SK-N-SH (cell line): ENCODE data around the gene CYYR1. TPM values are rescaled to one million over a fixed set of nuclear protein-coding genes. Genes with fewer than 3 reads are reported as not detected.

Experiments used
- CTCF ChIA-PET: fragments of 300-600, 350-600 bp; formaldehyde crosslinking; extraction: SDS; loops from one replicate; lab custom pipeline; 2021; lab: Yijun Ruan, JAX
- POLR2A ChIA-PET: fragments of 350-600 bp; sonication (Branson Sonifier 250); formaldehyde crosslinking; extraction: SDS; loops from one replicate; lab custom pipeline; 2020; ENCODE audit warnings: antibody characterized with exemption, inconsistent platforms; lab: Yijun Ruan, JAX
- DNase-seq: peaks from one replicate; pipeline ENCODE4 v3.0.0; 2012
- H2AFZ ChIP-seq: fragments of 200-600 bp; sonication (generic); 2 replicates; pipeline ENCODE4 v1.8.1; 2016; ENCODE audit warnings: antibody characterized with exemption, mild to moderate bottlenecking, low read depth
- H3F3A ChIP-seq: fragments of 200-600 bp; sonication (generic); replicated peaks from 2 replicates; pipeline ENCODE3; 2016; ENCODE audit warnings: antibody characterized with exemption, mild to moderate bottlenecking; ENCODE audit not compliant: insufficient read depth
- H3K27ac ChIP-seq, 2 experiments: fragments of 200-500 bp in 1 of 2; fragments of 200-600 bp in 1 of 2; sonication (Bioruptor generic) in 1 of 2; sonication (generic), shearing (Covaris generic) in 1 of 2; 2 replicates each; pipeline versions ENCODE4 v1.5.1 to v1.6.1; 2014 to 2016; ENCODE audit warnings: low read depth in 2 of 2, inconsistent platforms in 1 of 2, low read length in 1 of 2, mild to moderate bottlenecking in 1 of 2, mixed read lengths in 1 of 2
- H3K27me3 ChIP-seq: fragments of 200-600 bp; sonication (generic), shearing (Covaris generic); 2 replicates; pipeline ENCODE4 v1.6.1; 2016; ENCODE audit warnings: mixed run types; ENCODE audit not compliant: insufficient read depth
- H3K36me3 ChIP-seq, 2 experiments: fragments of 200-500 bp in 1 of 2; fragments of 200-600 bp in 1 of 2; sonication (Bioruptor generic) in 1 of 2; sonication (generic) in 1 of 2; replicated peaks in 1 of 2; 2 replicates each; pipeline versions ENCODE3 to v1.5.1; 2014 to 2016; ENCODE audit warnings: low read length in 1 of 2, mild to moderate bottlenecking in 1 of 2; ENCODE audit not compliant: insufficient read depth in 2 of 2, control insufficient read depth in 1 of 2
- H3K4me1 ChIP-seq, 2 experiments: fragments of 200-500 bp in 1 of 2; fragments of 200-600 bp in 1 of 2; sonication (Bioruptor generic) in 1 of 2; sonication (generic), shearing (Covaris generic) in 1 of 2; 2 replicates each; pipeline versions ENCODE4 v1.5.1 to v1.6.1; 2014 to 2016; ENCODE audit warnings: low read depth in 1 of 2, low read length in 1 of 2, mixed run types in 1 of 2; ENCODE audit not compliant: insufficient read depth in 2 of 2, control insufficient read depth in 1 of 2
- H3K4me2 ChIP-seq: fragments of 200-600 bp; sonication (generic), shearing (Covaris generic); 2 replicates; pipeline ENCODE4 v1.6.1; 2017; ENCODE audit warnings: mixed run types
- H3K4me3 ChIP-seq, 2 experiments: fragments of 200-500 bp in 1 of 2; fragments of 200-600 bp in 1 of 2; sonication (Bioruptor generic) in 1 of 2; sonication (generic), shearing (Covaris generic) in 1 of 2; 2 replicates each; pipeline versions ENCODE4 v1.5.1 to v1.8.1; 2014 to 2016; ENCODE audit warnings: low read depth in 2 of 2, inconsistent platforms in 1 of 2, low read length in 1 of 2, mild to moderate bottlenecking in 1 of 2, mixed read lengths in 1 of 2, moderate library complexity in 1 of 2
- H3K79me2 ChIP-seq: fragments of 200-600 bp; sonication (generic); 2 replicates; pipeline ENCODE4 v1.8.1; 2017; ENCODE audit warnings: mild to moderate bottlenecking; ENCODE audit not compliant: insufficient read depth
- H3K9ac ChIP-seq: fragments of 200-600 bp; sonication (generic); 2 replicates; pipeline ENCODE4 v1.6.1; 2017; ENCODE audit warnings: mixed run types
- H3K9me2 ChIP-seq: fragments of 200-600 bp; sonication (generic); 2 replicates; pipeline ENCODE4 v1.6.1; 2017; ENCODE audit warnings: mixed run types
- H3K9me3 ChIP-seq: fragments of 200-600 bp; sonication (generic); 2 replicates; pipeline ENCODE4 v1.6.1; 2017; ENCODE audit warnings: mixed run types, mild to moderate bottlenecking, moderate library complexity
- H4K20me1 ChIP-seq: fragments of 200-600 bp; sonication (generic); 2 replicates; pipeline ENCODE4 v1.6.1; 2017; ENCODE audit warnings: mild to moderate bottlenecking, mixed run types; ENCODE audit not compliant: insufficient read depth
- CHD2 ChIP-seq: fragments of 150-350 bp; IDR thresholded peaks from 2 replicates; pipeline ENCODE4 v1.6.1; 2018; ENCODE audit warnings: low read length; ENCODE audit not compliant: partially characterized antibody
- ELF1 ChIP-seq: IDR thresholded peaks from 2 replicates; pipeline ENCODE4 v1.4.0; 2012
- FOSL2 ChIP-seq: IDR thresholded peaks from 2 replicates; pipeline ENCODE4 v1.4.0; 2012; ENCODE audit warnings: low read depth, mild to moderate bottlenecking, moderate library complexity, borderline replicate concordance
- FOXJ3 ChIP-seq: sonication (generic); formaldehyde crosslinking; IDR thresholded peaks from 2 replicates; pipeline ENCODE4 v1.5.1; 2020; ENCODE audit warnings: mild to moderate bottlenecking, missing genetic modification reagents
- FOXM1 ChIP-seq: IDR thresholded peaks from 2 replicates; pipeline ENCODE4 v1.4.0; 2012; ENCODE audit warnings: low read depth, mild to moderate bottlenecking
- GABPA ChIP-seq: IDR thresholded peaks from 2 replicates; pipeline ENCODE4 v1.4.0; 2012; ENCODE audit warnings: low read depth, mild to moderate bottlenecking
- JUND ChIP-seq: IDR thresholded peaks from 2 replicates; pipeline ENCODE4 v1.4.0; 2012
- MXI1 ChIP-seq: IDR thresholded peaks from 2 replicates; pipeline ENCODE4 v1.6.1; 2012; ENCODE audit warnings: mild to moderate bottlenecking, low read depth, low read length, improper control_type of control experiment
- NFIC ChIP-seq: IDR thresholded peaks from 2 replicates; pipeline ENCODE4 v1.4.0; 2012; ENCODE audit warnings: borderline replicate concordance
- NRF1 ChIP-seq: IDR thresholded peaks from 2 replicates; pipeline ENCODE4 v1.6.1; 2012; ENCODE audit warnings: low read depth, mild to moderate bottlenecking, low read length
- RCOR1 ChIP-seq: fragments of 150-350 bp; IDR thresholded peaks from 2 replicates; pipeline ENCODE4 v1.6.1; 2017; ENCODE audit warnings: antibody characterized with exemption, low read length
- RXRA ChIP-seq: IDR thresholded peaks from 2 replicates; pipeline ENCODE4 v1.4.0; 2012; ENCODE audit warnings: low read depth, mild to moderate bottlenecking, borderline replicate concordance
- SIN3A ChIP-seq: IDR thresholded peaks from 2 replicates; pipeline ENCODE4 v1.6.1; 2012; ENCODE audit warnings: low read depth, mild to moderate bottlenecking, low read length, moderate library complexity, borderline replicate concordance
- TAF1 ChIP-seq: IDR thresholded peaks from 2 replicates; pipeline ENCODE4 v1.6.1; 2012; ENCODE audit warnings: low read depth, mild to moderate bottlenecking, low read length, moderate library complexity, borderline replicate concordance
- TEAD4 ChIP-seq: IDR thresholded peaks from 2 replicates; pipeline ENCODE4 v1.4.0; 2012; ENCODE audit warnings: mild to moderate bottlenecking, borderline replicate concordance; ENCODE audit not compliant: insufficient read depth
- USF2 ChIP-seq: fragments of 150-350 bp; IDR thresholded peaks from 2 replicates; pipeline ENCODE4 v1.6.1; 2017; ENCODE audit warnings: antibody characterized with exemption, low read length, low read depth, borderline replicate concordance
- YY1 ChIP-seq: IDR thresholded peaks from 2 replicates; pipeline ENCODE4 v1.4.0; 2012; ENCODE audit warnings: low read depth, mild to moderate bottlenecking
- WGBS: methylation state at CpG from one replicate; pipeline ENCODE4 v1.1.6; 2017; ENCODE audit warnings: low lambda C conversion rate; 5-methylcytosine and 5-hydroxymethylcytosine counted together
- polyA plus RNA-seq, 3 experiments: library from polyadenylated mRNA; depleted of rRNA; stranded (reverse); fragments of >200 nt; gene quantifications; 2 replicates each; pipeline ENCODE4 v1.2.3, GENCODE V29; 2012
- TF ChIP-seq, protein P1 (sequence below): IDR thresholded peaks from 2 replicates; pipeline ENCODE4 v1.4.0; 2012; ENCODE audit warnings: low read depth, borderline replicate concordance
- TF ChIP-seq, protein P2 (sequence below): fragments of 200-600 bp; sonication (generic); IDR thresholded peaks from 2 replicates; pipeline ENCODE4 v1.6.1; 2017; ENCODE audit warnings: antibody characterized with exemption, mild to moderate bottlenecking, moderate library complexity
- TF ChIP-seq, protein P3 (sequence below): IDR thresholded peaks from 2 replicates; pipeline ENCODE4; 2012

Gene CYYR1
- polyA plus RNA-seq, 1 of the 3 experiments (the other 2 are of a cell fraction): not detected

- H2AFZ ChIP-seq: no peak overlapping the region
- TF ChIP-seq GABPA (no peak), TAF1 (no peak)
- DNase-seq: no peak
- ChIA-PET POLR2A (no interaction called here), CTCF (no interaction called here)
- no peak overlapping the region for H3K4me3 ChIP-seq
- no peaks in the 10 kb centered on the region for H3K36me3 ChIP-seq
- no peaks in the 10 kb centered on the region for H3K27me3 ChIP-seq
- no peak overlapping the region for H3K9ac ChIP-seq
- H3K79me2 ChIP-seq: no peaks in the 10 kb centered on the region
- H3K9me3 ChIP-seq: no peaks in the 10 kb centered on the region
- H3F3A ChIP-seq: no peaks in the 10 kb centered on the region
- no peaks in the 10 kb centered on the region for H3K9me2 ChIP-seq
- no peak overlapping the region for H3K27ac ChIP-seq
- no peaks in the 10 kb centered on the region for H3K4me1 ChIP-seq
- no peak overlapping the region for H3K4me2 ChIP-seq
- H4K20me1 ChIP-seq: no peaks in the 10 kb centered on the region
These were observed 73.6 kb downstream of the CYYR1 start for GRCh38 chr21:26499495-26499894.

DNA sequence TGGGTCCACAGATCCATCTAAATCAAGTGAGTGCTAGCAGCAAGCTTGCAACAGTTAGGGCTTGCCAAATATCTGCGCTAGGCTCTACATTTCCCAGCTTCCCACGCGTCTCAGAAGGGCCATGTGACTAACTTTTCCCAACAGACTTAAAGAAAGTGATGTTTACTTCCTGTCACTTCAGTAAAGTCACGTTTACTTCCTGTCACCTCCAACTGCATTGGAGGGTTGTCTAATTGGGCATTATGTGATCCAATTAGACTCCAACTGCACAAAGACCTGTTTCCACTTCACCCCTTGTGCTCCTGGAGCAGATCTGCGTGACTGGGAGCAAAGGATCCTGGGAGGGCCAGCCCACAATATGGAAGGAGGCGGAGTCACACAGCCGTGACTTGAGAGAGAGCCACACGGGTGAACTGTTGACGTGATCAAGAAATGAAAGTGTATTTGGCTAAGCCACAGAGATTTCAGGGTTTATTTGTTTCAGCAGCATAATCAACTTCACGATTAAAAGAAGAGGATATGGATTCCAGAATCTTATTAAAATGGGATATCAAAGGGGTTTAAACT lies 77.7 kb downstream of the CYYR1 start:
- H3K36me3 ChIP-seq: no peaks in the 10 kb centered on the region
- DNase-seq: no peak
- H4K20me1 ChIP-seq: no peaks in the 10 kb centered on the region
- H2AFZ ChIP-seq: no peak overlapping the region
- no peak overlapping the region for H3K4me3 ChIP-seq
- H3K9ac ChIP-seq: no peak overlapping the region
- H3K27ac ChIP-seq: no peak overlapping the region
- H3K27me3 ChIP-seq: no peaks in the 10 kb centered on the region
- CTCF ChIA-PET: interaction anchor here (0.6 kb wide), 1 partner anchor 83 kb away, joined by 3 read pairs; no protein-coding TSS in a partner anchor
- no peaks in the 10 kb centered on the region for H3K9me2 ChIP-seq
- H3F3A ChIP-seq: no peaks in the 10 kb centered on the region
- no peak overlapping the region for H3K4me2 ChIP-seq
- no peaks in the 10 kb centered on the region for H3K9me3 ChIP-seq
- 40% methylated on average over 10 of the region's 10 CpGs for WGBS
- no peaks in the 10 kb centered on the region; a peak in 1 of 4 replicates for H3K4me1 ChIP-seq
- POLR2A ChIA-PET: no interaction called here
- no peaks in the 10 kb centered on the region for H3K79me2 ChIP-seq
- no peak for TF ChIP-seq MXI1
- TF ChIP-seq, protein P1, sequence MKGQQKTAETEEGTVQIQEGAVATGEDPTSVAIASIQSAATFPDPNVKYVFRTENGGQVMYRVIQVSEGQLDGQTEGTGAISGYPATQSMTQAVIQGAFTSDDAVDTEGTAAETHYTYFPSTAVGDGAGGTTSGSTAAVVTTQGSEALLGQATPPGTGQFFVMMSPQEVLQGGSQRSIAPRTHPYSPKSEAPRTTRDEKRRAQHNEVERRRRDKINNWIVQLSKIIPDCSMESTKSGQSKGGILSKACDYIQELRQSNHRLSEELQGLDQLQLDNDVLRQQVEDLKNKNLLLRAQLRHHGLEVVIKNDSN: no peak
- TF ChIP-seq, protein P2, sequence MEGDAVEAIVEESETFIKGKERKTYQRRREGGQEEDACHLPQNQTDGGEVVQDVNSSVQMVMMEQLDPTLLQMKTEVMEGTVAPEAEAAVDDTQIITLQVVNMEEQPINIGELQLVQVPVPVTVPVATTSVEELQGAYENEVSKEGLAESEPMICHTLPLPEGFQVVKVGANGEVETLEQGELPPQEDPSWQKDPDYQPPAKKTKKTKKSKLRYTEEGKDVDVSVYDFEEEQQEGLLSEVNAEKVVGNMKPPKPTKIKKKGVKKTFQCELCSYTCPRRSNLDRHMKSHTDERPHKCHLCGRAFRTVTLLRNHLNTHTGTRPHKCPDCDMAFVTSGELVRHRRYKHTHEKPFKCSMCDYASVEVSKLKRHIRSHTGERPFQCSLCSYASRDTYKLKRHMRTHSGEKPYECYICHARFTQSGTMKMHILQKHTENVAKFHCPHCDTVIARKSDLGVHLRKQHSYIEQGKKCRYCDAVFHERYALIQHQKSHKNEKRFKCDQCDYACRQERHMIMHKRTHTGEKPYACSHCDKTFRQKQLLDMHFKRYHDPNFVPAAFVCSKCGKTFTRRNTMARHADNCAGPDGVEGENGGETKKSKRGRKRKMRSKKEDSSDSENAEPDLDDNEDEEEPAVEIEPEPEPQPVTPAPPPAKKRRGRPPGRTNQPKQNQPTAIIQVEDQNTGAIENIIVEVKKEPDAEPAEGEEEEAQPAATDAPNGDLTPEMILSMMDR: no peak
- no peak for TF ChIP-seq FOSL2
- TF ChIP-seq RCOR1: no peak
- TF ChIP-seq TAF1: no peak
- no peak for TF ChIP-seq FOXM1
- no peak for TF ChIP-seq FOXJ3 (CRISPR knock-in tag)
- TF ChIP-seq, protein P3, sequence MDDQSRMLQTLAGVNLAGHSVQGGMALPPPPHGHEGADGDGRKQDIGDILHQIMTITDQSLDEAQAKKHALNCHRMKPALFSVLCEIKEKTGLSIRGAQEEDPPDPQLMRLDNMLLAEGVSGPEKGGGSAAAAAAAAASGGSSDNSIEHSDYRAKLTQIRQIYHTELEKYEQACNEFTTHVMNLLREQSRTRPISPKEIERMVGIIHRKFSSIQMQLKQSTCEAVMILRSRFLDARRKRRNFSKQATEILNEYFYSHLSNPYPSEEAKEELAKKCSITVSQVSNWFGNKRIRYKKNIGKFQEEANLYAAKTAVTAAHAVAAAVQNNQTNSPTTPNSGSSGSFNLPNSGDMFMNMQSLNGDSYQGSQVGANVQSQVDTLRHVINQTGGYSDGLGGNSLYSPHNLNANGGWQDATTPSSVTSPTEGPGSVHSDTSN: no peak
- TF ChIP-seq GABPA: no peak
- TF ChIP-seq ELF1: no peak
- TF ChIP-seq JUND: no peak
- TF ChIP-seq USF2: no peak
- no peak for TF ChIP-seq TEAD4
- TF ChIP-seq CHD2: no peak
- no peak for TF ChIP-seq SIN3A
- TF ChIP-seq NFIC: no peak
- no peak for TF ChIP-seq YY1
- TF ChIP-seq RXRA: no peak
- no peak for TF ChIP-seq NRF1
